Activated CD4-positive, alpha-beta memory T cell treated with anti-CD3 and anti-CD28 coated beads, Interleukin-2, amount 10 ng/mL, durations not matched to agents 7 days and 5 days (primary cell): ENCODE measurements around the gene GCC2. TPM values are rescaled to one million over a fixed set of nuclear protein-coding genes. Genes with fewer than 3 reads are reported as not detected.

ENCODE experiments used
- total RNA-seq, 2 experiments: library from RNA; stranded (reverse); gene quantifications; one replicate each; pipeline ENCODE4 v1.2.3, GENCODE V29; 2021

GCC2 gene
- total RNA-seq, 2 experiments from 2014 or later, result 60.2 to 62.8 TPM

Other genes with a start within 250 kb of the GCC2 start
- gene SULT1C3, start 209.2 kb upstream of the GCC2 start, total RNA-seq, result not detected
- not detected for gene SULT1C2, start 160.3 kb upstream of the GCC2 start, total RNA-seq
- gene SULT1C4, start 71.3 kb upstream of the GCC2 start, total RNA-seq, result not detected
- gene LIMS1, start 85.3 kb downstream of the GCC2 start, total RNA-seq, result 100 to 1,000 TPM; 129 to 136 TPM